Ishikawa (cell line): ENCODE data around the gene ANKRD6.

Experiments used
- EP300 ChIP-seq: IDR thresholded peaks from 2 replicates; pipeline ENCODE4 v1.6.1; 2012; ENCODE audit warnings: borderline replicate concordance
- RAD21 ChIP-seq: IDR thresholded peaks from 2 replicates; pipeline ENCODE4 v1.6.1; 2012; ENCODE audit warnings: low read depth
- TAF1 ChIP-seq: IDR thresholded peaks from 2 replicates; pipeline ENCODE4 v1.6.1; 2012; ENCODE audit warnings: low read depth, mild to moderate bottlenecking

- TF ChIP-seq TAF1 (no peak), RAD21 (no peak), EP300 (no peak)
Observed at GRCh38 chr6:89482126-89482525, 49.2 kb downstream of the ANKRD6 start.
